GM19395 (cell line): ENCODE measurements around the gene PABPN1L.

Experiments
- ATAC-seq: cut with Tn5 transposase; IDR thresholded peaks from one replicate; pipeline ENCODE4 v1.9.1; 2021; ENCODE audit warnings: mild to moderate bottlenecking, moderate library complexity; ENCODE audit not compliant: unreplicated experiment

Gene PABPN1L, protein sequence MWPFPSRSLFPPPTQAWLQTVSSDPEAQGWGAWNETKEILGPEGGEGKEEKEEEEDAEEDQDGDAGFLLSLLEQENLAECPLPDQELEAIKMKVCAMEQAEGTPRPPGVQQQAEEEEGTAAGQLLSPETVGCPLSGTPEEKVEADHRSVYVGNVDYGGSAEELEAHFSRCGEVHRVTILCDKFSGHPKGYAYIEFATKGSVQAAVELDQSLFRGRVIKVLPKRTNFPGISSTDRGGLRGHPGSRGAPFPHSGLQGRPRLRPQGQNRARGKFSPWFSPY

GRCh38 chr16:88866151-88866920 lies at the start of gene PABPN1L:
Gene PABPN1L, minus strand, starts transcription at chr16:88866660. Its CDS starts 54 bp downstream, at chr16:88866606.
- ATAC-seq, result no peak

GRCh38 chr16:88915639-88916327 lies 49.3 kb upstream of the PABPN1L start:
- ATAC-seq, result no peak

DNA sequence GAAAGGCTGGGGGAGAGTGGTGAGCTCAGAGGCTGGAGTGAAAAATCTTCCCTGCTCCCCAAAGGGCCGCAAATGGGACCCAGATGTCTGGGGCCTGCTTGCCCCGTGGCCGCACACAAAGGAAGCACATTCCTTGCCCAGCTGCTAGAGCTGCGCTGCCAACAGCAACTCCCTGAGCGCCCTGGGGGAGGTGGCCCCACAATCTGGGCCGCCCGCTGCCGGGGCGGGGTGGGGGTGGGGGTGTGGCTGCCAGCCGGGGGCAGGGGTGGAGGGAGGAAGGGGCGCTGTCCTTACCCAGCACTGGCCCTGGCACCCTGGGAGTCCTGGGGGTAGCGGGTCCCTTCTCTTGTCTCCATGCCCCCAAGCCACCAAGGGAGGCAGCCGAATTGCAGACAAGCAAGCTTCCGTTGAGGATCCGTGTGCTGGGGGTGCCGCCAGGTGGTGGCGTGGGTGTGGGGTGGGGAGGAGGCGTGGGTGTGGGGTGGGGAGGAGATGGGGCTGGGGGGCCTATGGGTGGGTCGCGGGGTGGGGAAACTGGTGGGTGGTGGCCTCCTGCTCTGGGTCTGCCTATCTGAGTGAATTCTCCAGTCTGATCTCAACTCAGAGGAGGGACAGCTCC lies 48.4 kb upstream of the PABPN1L start:
- no peak for ATAC-seq

DNA sequence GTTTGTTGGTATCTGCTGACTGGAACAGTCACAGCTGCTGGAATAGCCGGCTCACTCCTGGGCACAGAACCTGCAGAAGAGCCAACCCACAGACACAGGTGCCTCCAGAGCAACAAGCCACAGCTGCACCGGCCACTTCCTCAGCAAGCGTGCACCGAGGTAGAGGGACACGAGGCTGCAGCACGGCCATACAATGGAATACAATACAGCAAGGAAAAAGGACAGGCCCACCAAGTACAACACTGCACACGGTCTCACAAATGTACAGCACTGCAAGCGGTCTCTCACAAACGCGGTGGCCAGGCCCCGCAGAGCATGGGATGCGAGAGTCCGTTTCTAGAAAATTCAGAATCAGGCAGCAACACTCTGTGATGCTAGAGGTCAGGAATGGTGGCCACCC lies 47.4 kb upstream of the PABPN1L start:
- ATAC-seq, result no peak

- ATAC-seq, result no peak
Measured at GRCh38 chr16:88913001-88913612, 46.6 kb upstream of the PABPN1L start.

GRCh38 chr16:88912556-88912955 lies 46.1 kb upstream of the PABPN1L start:
- no peak for ATAC-seq

GRCh38 chr16:88911946-88912310 lies 45.5 kb upstream of the PABPN1L start:
- no peak for ATAC-seq

- no peak for ATAC-seq
Measured at GRCh38 chr16:88911136-88911945, 44.9 kb upstream of the PABPN1L start.

DNA sequence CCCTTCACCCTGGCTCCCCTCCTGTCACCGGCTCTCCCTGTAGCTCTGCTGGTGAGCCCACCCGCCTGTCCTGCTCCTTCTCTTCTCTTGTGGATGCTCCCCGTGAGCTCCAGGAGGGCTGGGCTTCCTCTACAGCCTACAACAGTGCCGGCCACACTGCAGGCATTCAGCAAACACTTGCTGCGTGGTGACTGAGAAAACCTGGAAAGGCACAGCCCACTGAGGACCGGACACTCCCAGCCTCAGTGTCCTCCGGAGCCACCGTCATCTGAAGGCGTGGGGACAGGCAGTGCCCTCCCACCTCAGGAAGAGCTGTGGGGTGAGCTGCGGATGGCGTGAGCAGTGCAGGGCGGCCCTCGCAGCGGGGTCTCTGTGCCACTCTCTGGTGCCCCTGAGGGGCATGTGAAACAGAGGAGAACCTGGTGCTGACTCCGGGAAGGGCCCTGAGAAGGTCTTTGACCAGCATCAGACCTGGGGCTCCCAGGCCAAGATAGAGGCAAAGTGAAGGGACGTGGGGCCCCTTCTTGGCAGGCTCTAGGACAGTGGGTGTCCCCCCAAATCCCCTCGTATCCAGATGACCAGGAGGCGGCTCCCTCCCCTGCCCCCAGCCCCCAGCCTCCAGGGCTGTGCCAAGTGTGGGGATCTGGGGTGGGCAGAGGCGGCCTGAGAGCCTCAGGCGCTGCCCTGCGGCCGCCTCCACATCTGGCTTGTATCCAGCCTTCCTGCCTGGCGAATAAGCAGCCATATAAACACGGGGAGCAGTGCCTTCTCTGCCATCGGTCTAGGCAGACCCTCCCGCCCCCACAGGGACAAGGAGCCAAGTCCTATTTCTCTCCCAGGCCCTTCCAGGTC lies 44.0 kb upstream of the PABPN1L start:
- ATAC-seq, result no peak

DNA sequence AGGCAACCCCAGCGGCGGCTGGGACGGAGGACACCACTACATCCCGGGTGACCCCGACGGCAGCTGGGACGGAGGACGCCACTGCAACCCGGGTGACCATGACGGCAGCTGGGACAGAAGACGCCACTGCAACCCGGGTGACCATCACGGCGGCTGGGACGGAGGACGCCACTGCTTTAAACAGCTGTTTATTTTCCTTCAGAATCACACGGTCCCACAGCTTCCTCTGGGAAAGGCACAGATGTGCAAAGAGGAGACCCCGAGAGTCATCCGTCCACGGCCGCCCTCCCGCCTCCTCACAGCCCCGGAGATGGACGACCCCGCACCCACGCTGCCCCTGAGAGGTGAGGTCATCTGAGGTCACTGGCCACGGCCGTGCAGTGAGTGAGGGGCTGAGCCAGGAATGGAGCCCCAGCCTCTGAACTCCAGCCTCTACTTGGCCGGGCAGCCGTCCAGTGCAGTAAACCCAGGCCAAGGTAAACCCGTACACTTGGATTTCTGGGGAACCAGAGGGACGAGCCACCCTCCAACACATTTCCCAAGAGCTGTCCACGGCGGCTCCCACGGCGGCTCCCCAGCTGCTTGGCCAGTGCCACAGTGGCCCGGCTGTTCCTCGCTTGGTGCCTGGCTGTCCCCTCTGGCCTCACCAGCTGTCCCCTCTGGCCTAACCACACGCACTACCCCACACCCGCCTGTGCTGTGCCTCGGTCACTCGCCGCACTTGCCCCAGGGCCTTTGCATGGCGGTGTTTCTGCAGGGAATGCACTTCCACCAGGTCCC lies 43.2 kb upstream of the PABPN1L start:
- ATAC-seq, result no peak

DNA sequence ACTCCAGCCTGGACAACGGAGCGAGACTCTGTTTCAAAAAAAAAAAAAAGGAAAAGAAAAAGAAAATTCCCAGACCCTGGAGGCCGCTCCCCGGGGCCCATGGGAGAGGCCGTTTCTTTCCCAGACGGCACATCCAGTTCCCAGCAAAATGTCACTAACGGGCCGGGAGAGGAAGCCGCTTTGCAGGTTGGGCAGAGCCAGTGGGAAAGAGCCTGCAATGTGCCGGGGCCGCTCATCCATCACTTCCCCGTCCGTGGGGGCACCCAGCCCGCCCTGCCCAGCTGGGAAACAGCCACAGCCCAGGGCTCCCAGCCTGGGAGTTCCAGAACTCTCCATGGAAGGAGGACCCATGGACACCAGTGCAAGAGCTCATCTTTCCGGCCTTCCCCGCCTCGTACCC lies 41.8 kb upstream of the PABPN1L start:
- no peak for ATAC-seq

DNA sequence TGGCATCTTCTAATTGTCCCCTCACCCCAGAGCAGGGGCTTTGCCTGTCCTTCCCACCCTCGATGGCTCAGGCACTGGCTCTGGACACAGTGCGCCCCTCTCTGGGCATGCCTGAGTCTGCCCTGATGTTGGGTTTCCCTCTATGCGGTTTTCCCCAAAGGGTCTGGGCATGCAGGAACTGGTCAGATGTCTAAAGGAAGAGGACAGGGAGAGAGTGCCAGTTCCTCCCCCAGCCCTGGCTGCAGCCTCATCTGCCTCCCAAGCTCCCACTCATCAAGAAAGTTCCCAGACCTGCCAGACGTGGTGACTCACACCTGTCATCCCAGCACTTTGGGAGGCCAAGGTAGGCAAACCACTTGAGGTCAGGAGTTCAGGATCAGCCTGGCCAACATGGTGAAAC lies 41.3 kb upstream of the PABPN1L start:
- ATAC-seq, result no peak

GRCh38 chr16:88906535-88907105 lies 40.2 kb upstream of the PABPN1L start:
- no peak for ATAC-seq

DNA sequence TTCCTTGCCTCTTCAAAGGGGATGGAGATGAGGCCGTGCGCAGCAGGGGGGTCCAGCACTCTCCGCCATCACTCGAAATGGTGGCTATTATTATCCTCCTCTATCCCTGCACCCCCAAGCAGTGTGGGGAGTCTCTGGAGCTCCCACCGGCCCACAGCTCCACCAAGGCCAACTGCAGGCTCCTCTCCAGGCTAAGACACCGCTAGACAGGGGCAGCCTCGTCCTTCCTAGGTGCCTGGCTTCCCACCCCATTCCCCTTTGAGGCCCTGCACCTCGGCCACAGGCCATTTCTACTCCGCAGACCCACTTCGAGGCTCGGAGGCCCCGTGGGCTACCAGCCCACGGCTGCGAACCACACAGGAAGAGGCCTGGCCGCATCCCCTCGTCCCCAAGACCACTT lies 39.6 kb upstream of the PABPN1L start:
- ATAC-seq, result no peak

GRCh38 chr16:88905563-88905962 lies 39.1 kb upstream of the PABPN1L start:
- ATAC-seq, result no peak

DNA sequence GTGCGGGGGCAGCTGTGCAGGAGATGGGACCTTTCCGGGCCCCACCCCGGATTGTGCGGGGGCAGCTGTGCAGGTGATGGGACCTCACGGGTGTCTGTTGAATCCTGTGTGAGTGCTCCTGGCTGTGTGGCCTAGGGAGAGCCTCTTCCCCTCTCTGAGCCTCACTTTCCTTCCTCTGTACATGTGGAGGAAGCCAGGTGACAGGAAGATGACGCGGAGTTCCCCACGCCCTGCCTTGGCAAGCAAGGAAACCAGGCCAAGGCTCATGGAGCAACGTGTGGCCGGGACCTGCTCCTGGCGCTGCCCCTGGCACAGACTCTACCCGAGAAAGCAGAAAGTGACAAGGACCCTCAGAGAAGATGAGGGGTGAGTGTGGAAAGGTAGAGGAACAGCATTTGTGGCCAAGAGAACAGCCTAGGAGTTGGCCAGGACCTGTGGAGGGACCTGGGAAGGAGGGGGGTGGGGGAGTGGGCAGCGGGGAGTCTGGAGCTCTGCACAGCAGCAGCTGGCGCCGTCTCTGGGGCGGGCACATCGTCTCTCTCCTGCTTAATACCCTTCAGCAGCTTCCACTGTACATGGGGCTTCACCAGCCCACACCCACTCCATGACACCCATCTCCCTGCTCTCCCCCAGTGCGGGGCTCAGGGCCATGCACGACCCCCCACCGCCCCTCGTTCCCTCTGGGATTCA lies 38.4 kb upstream of the PABPN1L start:
- no peak for ATAC-seq

GRCh38 chr16:88903267-88903666 lies 36.8 kb upstream of the PABPN1L start:
- no peak for ATAC-seq

DNA sequence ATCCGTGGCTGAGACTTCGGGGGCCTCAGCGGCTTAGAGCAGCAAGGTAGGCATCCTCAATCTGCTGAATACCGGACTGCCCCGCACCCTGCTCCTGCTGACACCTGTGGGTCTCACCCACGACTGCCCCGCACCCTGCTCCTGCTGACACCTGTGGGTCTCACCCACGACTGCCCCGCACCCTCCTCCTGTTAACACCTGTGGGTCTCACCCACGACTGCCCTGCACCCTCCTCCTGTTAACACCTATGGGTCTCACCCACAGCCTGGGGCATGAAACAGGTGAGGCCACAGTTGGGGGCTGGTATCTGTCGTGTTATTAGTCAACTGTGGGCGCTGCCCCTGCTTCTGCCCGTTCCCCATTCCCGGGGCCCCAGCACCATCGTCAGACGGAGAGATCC lies 36.3 kb upstream of the PABPN1L start:
- ATAC-seq, result no peak
